HG03460 (cell line): ENCODE measurements around the gene ADIPOQ.
"Not testable (repeated sequence)": the region's sequence is repeated elsewhere in the genome, so short reads cannot be mapped to it uniquely, and the experiment has no call there.

ENCODE experiments used
- ATAC-seq: cut with Tn5 transposase; IDR thresholded peaks from one replicate; pipeline ENCODE4 v1.9.1; 2021; ENCODE audit not compliant: unreplicated experiment

The ADIPOQ gene

DNA sequence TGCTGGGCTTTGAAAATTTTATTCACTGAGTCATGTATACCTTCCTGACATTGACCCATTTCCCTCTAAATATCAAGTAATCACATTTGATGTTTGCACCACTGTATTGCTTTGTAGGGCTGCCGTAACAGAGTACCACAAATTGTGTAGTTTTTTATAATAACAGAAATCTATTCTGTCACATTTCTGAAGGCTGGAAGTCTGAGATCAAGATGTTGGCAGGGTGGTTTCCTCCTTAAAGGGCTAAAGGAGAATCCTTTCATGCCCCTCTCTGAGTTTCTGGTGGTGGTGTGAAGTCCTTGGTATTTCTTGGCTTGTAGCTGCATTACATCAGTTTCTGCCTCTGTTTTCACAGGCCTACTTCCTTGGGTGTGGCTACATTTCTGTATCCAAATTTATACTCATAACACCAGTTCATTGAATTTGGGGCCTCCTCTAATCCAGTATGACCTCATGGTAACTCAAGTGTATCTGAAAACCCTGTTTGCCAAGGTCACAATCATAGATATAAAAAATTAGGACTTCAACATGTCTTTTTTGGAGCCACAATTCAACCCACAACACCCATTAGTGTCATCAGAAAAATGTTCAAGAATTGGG, 58.7 kb downstream of the ADIPOQ start:
- ATAC-seq = no peak

DNA sequence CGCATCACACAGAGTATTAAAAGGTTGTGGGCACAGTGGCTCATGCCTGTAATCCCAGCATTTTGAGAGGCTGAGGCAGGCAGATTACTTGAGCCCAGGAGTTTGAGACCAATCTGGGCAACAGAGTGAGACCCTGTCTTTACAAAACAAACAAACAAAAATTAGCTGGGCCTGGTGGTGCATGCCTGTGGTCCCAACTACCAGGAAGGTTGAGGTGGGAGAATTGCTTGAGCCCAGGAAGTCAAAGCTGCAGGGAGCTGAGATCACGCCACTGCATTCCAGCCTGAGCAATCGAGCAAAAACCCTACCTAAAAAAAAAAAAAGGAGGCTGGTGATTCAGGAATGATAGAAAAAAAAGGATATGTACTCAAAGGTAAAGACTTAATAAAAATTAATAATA, 59.6 kb downstream of the ADIPOQ start:
- no peak for ATAC-seq

DNA sequence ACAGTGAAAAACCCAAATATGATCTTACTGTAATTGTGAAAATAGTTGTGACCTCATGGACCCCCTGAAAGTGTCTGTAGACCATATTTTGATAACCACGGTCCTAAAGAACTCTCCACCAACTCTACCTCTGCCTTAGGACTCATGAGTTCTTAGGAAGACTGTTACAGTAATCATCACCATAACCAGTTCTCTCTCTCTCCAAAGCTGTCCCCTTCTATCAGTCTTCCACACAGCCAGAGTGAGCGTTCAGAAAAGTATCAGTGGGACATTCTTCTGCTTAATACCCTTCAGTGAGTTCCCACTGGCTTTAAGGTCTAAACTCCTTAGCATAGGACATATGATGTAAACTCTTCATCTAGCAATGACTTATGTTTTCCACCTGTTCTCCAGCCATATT, 60.2 kb downstream of the ADIPOQ start:
- no peak for ATAC-seq

DNA sequence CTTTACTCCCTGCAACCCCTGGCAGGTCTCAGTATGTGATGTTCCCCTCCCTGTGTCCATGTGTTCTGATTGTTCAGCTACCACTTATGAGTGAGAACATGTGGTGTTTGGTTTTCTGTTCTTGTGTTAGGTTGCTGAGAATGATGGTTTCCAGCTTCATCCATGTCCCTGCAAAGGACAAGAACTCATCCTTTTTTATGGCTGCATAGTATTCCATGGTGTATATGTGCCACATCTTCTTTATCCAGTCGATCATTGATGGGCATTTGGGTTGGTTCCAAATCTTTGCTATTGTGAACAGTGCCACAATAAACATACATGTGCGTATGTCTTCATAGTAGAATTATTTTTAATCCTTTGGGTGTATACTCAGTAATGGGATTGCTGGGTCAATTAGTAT, 61.2 kb downstream of the ADIPOQ start:
- not testable (repeated sequence) for ATAC-seq

DNA sequence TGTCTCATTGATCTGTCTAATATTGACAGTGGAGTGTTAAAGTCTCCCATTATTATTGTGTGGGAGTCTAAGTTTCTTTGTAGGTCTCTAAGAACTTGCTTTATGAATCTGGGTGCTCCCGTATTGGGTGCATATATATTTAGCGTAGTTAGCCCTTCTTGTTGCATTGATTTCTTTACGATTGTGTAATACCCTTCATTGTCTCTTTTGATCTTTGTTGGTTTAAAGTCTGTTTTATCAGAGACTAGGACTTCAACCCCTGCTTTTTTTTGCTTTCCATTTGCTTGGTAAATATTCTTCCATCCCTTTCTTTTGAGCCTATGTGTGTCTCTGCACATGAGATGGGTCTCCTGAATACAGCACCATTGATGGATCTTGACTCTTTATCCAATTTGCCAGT, 64.6 kb downstream of the ADIPOQ start:
- not testable (repeated sequence) for ATAC-seq
